GM18519 (cell line): ENCODE data around the gene ADGRG6.
"Not testable (repeated sequence)": the region's sequence is repeated elsewhere in the genome, so short reads cannot be mapped to it uniquely, and the experiment has no call there.

Experiments used
- ATAC-seq: cut with Tn5 transposase; IDR thresholded peaks from one replicate; pipeline ENCODE4 v1.9.1; 2021; ENCODE audit warnings: mild to moderate bottlenecking, moderate library complexity; ENCODE audit not compliant: unreplicated experiment, low FRiP score

ADGRG6 gene

DNA sequence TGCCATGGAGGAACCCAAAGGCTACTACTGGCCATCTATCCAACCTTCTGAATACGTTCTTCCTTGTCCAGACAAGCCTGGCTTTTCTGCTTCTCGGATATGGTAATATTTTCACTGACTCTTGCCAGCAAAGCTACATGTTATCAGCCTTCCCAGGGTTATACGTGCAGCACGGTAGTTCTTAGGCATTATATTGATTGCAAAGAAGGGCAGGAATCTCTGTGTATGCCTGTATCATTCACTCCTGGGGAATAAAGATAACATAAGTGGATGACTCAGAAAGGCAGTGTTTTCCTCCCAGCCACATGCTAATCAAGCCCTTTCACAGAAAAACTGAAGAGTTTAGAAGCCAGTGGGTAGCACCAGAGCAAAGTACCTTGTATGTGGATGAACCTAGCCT, 98.7 kb downstream of the ADGRG6 start:
- ATAC-seq: no peak

DNA sequence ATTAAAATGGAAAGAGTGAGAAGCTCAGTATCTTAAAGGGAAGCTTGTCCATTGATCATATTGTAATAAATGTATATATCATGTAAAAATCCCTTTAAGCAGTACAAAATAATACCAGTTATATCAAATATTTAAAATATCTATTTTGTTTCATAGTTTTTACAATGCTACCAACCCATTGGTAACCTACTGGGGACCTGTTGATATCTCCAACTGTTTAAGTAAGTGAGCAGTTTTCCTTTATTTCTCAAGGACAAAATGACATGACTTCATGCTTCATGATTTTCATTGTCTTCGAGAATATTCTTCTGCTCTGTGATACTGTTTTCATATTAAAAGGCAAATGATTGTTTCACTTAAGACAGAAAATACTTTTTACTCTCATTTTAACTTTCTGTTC, 100.0 kb downstream of the ADGRG6 start:
- ATAC-seq: no peak

DNA sequence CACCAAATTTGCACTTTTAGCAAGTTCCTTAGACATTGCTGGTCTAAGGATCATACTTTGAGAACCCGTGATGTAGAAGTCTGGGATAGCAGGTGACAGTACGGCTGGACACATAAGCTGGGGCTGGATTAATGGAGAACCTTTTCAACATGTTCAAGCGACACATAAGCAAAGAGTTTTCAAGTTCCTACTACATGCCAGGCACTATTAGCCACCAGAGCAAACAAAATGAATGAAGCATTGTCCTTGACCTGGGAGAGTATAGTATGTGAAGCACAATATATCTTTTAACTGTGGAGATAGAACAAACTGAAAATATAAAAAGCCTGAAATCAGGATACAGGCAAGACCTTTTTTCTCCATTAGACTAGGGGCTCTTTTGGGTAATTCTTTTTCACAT, 102.9 kb downstream of the ADGRG6 start:
- ATAC-seq: no peak

DNA sequence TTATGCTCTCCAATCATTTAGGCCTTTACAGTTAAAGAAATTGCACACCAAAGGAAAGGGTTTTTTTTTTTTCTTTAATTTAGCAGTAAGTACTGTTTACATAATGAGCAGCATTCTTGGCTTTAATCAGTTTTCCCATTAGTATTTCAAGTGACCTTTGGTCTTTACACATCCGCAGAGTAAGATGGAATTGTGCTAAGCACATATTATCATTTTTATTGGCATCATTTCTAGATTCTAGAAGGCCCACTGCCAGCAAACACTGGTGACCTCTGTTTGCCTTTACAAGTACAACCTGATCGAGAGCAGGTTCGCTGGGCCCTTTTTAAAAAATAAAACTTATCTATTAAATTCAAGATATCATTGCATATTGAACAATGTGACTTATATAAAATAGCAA, 104.3 kb downstream of the ADGRG6 start:
- no peak for ATAC-seq

DNA sequence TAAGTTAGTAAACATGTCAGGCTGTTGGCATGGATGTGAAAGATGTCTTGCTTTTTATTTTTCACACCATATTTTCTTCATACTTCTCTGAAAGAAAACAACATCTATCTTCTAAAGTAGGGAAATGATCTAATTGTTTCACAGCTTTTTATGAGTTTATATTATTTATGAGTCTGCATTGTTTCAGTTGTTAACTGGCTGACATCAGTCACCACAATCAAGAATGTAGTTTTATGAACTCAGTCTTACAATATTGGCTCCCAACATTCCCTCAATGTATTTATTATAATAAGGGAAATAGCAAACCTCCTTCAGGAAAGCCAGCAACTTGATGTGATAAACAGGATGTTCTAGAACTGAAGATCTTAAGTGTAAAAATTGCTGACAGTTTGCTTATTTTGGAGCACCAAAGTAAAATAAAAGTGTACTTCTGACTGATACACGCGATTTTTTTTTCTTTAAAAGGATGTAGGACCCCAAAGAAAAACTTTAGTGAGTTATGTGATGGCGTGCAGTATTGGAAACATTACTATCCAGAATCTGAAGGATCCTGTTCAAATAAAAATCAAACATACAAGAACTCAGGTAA, 106.0 kb downstream of the ADGRG6 start:
- ATAC-seq: no peak

DNA sequence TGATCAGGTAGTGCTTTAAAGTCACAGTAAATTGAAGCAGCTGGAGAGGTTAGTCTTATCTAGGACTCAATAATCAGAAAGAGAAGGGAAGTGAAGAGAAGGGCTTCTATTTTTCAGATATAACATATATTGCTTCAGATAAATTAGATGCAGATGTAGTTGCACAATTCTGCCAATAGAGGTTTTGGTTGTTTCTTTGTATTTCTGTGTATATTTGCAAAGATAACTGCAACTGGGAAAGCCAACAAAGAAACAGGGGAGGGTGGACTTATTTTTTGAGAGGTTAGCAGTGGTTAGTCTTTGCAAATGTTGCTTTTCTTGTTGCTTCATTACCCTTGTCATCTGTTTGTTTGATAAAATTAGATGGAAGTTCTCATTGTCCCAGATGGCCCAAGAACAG, 106.6 kb downstream of the ADGRG6 start:
- no peak for ATAC-seq

DNA sequence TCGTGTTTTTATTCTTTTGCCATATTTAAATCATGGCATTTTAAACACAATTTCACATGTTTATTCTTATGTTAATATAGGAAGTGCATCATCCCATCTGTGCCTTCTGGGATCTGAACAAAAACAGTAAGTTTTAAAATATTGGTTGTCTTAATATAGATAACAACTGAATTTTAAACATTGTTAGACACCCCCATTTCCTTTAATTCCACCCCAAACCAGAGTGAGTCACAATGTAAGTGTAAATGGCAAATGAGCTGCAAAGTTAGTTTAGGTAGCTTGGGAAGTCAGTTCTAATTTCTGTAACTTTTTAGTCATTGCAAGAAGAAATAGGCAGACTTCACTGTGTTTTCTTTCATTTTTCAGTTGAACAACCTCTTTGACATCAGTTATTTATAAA, 108.0 kb downstream of the ADGRG6 start:
- no peak for ATAC-seq

DNA sequence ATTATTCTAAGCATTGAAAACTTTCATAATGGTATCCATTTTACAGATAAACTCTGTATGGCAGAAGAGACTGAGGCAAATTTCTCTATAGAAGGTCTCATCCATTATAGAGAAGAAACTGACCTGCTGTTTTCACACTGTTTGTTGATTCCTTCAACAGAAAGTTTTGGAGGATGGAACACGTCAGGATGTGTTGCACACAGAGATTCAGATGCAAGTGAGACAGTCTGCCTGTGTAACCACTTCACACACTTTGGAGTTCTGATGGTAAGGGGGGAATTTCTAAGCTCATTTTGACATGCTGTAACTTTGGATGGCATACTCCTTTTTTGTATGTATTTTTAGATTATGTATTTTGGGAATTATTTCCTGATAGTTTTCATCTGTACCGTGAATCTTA, 109.3 kb downstream of the ADGRG6 start:
- ATAC-seq: no peak

DNA sequence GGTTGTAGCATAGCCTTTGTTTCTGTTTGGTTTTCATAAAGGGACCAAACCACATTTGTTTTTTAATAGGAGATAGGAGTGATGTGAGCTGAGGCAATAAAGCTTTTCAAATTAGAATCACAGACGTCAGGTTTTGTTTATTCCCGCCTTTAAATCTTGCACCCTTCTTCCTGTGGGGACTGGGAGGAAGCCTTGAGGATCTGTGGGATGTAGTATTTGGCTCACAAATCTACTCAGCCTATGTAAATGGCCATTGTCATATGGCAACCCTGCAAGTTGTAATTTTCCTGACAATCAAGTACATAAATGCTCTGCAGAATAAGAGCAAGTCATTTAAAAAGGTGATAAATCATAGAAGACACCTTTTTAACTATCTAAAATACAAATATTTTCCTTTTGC, 110.4 kb downstream of the ADGRG6 start:
- ATAC-seq: no peak

DNA sequence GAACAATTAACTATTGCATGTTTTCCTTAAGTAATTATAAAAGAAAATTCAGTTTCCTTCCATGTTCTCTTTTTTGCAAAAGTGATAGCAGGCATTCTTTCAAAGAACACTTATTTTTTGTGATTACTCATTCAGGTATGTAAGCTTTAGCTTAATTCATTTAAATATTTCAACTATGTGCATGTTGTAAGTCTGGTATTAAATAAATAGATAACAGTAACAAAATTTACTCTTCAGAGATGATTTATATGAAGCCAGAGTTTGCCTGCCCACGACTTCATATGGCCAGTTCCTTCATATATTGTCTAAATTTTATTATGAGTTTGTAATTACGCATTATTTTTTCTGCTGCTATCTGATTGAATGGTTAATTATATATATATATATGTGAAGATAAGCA, 110.9 kb downstream of the ADGRG6 start:
- no peak for ATAC-seq

DNA sequence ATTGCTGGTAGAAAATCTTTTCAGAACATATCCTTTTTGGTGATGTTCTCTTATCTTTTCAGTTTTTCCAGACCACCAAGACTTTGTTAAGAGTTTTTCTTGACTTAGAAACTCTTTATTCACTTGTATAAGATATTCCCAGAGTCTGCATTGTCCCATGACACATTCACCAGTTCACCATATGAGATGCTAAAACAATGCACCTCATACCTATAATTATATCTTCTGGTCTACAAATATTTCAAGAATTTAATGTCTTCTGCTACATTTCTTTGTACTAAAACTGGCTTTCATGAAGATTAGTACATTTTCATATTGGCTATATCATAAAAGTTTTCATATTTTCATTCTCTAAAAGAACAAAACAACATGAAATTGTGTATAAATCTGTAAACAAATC, 111.3 kb downstream of the ADGRG6 start:
- no peak for ATAC-seq

DNA sequence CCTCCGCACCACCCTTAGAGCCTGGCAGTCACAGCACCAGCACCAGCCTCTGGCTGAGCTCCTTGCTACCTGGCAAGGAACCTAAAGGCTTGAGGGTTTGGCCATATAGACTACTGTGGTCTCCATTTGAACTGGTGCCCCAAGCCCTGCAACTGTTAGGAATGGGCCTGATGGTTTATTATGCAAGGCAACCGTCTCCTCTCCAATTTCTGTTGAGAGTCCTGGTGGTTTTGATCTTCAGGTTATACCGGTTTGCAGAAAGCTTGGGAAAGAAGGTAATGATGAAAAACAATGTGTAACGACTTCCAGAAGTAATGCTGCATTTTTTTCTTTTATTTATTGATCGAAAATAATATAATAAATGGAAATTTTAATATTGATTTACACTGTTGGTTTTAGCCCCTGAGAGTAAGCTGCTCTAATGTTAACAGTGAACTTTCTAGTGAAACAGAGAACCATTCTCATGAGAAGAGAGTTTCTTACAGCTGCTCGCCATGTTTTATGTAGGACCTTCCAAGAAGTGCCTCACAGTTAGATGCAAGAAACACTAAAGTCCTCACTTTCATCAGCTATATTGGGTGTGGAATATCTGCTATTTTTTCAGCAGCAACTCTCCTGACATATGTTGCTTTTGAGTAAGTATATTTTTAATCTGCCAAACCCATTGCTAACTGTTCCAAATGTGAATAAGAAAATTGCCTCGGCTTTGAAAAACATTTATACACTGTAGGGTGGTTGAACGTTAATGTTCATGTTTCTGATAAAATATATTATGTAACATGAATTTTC, 112.8 kb downstream of the ADGRG6 start:
- ATAC-seq: no peak

DNA sequence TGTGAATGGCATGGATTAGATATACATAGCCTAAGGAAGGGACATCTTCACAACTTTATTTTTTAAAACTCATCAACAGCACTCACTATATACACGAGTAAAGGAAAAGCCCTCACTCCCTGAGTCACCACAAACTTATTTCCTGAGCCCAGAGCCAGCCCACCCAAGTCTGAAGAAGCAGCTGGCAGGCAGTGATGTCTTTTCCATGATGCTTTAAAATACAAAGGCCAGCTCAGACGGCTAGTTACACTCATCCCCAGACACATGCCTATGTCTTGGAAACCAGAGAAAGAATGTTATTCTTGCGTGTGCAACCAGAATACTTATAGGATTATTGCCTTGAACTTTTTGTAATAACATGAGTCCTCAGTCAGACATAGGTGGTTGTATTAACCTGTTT, 114.4 kb downstream of the ADGRG6 start:
- no peak for ATAC-seq

DNA sequence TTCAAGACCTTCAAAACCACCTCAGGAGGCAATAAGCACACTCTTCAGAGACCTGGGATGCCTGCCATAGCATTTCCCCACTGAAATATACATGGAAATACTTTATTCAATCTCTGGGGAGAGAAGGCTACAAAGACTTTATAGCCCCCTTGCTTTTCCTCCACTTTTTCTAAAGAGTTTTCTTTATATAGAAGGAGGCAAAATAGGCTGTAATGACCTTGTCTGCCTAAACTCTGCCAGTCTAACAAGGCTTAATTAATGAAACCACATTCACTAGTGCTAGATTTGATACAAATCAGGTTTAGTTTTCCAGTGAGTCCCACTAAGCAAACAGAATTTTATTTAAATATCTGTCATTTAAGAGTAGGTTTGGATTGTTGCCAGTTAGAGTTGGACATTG, 114.9 kb downstream of the ADGRG6 start:
- no peak for ATAC-seq

DNA sequence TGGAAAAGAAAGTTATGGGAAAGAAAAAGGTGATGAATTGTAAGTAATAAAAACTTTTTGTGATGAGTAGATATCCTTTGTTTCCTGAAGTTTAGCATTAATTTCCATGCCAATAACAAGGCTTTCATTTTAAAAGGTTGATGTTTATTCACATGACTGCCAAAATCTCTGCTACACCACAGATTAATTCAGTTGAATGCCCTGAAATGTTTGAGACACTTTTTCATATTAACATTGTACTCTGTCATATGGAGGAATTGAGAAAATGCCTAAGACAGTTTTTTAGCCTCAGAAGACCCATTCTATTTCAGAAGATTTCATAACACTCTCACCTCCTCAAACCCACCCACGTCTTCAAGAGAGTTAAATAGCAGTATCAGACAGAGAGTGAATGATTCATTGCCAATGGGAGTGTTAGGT, 115.5 kb downstream of the ADGRG6 start:
- no peak for ATAC-seq

DNA sequence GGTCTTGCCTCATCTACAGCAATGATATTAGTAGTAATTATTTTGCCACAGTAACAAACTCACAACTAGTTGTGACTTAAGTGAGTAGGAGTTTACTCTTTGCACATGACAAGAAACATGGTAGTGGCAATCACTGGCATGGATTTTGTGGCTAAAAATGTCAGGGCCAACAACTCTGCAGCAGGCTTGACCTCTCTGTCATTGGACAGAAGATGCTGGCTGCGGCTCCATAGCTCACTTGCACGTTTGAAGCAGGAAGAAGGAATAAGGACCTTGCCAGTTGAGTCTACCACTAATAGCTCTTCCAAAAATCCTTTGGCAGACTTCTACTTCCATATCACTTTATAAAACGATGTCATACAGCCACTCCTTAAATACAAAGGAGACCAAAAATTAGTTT, 117.3 kb downstream of the ADGRG6 start:
- ATAC-seq: no peak

DNA sequence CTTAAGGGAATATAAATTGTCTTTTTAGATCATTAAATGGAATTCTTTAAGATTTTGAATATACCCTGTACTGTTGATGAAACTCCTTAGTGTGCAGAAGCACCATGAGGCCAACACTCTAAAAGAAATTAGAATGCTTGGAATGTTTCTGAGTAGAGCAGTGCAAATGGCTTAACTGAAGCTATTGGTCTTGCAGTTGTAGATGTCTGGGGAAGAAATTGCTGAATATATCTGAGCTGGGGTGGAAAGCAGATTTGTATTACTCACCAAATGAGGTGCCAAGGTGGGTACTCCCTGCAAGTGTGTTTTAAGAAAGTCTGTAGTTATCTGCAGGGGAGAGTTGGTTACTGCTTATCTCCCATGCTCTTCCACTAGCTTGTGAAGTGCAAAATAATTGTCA, 119.0 kb downstream of the ADGRG6 start:
- ATAC-seq: no peak

DNA sequence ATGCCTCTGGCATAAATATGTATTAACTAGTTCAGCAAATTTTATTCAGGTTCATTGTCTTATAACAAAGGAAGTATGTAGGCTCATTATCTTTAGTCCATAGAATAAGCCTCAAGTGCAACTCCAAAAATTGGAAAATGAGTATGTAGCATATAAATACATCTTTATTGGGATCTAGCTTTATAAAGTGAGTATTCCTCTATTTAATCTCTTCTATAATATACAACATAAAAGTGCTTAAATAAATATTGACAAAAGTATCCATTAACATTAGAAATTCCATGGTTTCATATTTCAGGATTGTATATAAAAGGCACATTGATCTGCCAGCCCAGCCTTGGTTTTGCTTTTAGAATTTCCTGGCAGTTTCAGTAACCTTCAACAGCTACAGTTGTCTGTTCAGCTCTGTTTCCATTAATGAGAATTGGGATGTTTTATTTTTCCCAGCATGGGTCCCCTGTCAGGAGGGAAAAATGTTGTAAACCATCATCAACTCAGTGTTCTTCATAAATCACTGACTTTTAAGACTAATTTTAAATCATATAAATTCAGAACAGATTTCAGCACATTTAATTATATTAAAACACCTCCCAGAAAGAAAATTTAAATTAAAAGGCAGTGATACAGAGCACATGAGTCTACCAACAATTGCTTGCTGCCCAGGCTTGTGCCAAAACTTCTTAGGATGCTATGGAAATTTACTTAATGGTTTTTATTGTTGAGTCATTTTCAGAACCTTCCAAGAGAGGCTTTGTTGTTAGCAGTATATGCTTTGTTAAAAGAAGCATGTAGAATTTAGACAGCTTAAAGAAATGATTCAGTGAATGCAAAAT, 119.7 kb downstream of the ADGRG6 start:
- no peak for ATAC-seq

DNA sequence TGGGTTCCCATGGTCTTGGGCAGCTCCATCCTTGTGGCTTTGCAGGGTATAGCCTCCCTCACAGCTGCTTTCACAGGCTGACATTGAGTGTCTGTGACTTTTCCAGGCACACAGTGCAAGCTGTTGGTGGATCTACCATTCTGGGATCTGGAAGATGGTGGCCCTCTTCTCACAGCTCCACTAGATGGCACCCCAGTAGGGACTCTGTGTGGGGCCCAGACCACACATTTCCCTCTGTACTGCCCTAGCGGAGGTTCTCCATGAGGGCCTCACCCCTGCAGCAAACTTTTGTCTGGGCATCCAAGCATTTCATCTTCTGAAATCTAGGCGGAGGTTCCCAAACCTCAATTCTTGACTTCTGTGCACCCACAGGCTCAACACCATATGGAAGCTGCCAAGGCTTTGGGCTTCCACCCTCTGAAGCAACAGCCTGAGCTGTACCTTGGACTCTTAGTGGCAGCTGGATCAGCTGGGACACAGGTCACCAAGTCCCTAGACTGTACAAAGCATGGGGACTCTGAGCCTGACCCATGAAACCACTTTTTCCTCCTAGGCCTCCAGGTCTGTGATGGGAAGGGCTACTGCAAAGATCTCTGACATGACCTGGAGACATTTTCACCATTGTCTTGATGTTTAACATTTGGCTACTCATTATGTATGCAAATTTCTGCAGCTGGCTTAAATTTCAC, 124.8 kb downstream of the ADGRG6 start:
- not testable (repeated sequence) for ATAC-seq

DNA sequence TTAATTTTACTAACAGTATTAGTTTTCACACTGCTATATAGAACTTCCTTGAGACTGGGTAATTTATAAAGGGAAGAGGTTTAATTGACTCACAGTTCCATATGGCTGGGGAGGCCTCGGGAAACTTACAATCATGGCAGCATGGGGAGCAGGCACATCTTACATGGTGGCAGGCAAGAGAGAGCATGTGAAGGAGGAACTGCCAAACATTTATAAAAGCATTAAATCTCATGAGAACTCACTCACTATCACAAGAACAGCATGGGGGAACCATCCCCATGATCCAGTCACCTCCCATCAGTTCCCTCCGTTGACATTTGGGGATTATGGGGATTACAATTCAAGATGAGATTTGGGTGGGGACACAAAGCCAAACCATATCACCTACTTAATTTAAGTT, 126.7 kb downstream of the ADGRG6 start:
- not testable (repeated sequence) for ATAC-seq

DNA sequence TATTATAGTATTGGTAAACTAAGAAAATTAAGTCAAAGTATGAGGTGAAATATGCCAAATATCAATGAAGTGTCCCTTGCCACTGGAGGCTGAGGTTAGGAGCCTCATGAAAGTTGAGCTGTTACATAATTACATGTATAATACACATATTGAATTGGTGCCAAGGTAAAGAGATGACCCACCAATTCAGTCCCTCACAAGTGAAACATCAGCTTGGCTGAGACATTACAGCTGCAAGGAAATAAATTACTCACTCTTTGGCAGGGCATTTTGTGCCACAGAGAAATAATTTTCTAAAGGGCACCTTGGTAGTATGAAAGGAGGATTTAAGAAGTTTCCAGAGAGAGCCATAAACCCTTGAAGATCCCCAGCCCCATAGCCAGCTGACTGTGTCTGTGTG, 127.4 kb downstream of the ADGRG6 start:
- ATAC-seq: no peak
